HepG2 (cell line): ENCODE measurements around the gene CELF5. TPM values are rescaled to one million over a fixed set of nuclear protein-coding genes. Genes with fewer than 3 reads are reported as not detected.
"Not testable (repeated sequence)": the region's sequence is repeated elsewhere in the genome, so short reads cannot be mapped to it uniquely, and the experiment has no call there.

Experiments used
- ATAC-seq: fragments of 200-7000 bp; cut with Tn5 transposase; 3 replicates; pipeline ENCODE4 v1.9.1; 2020; ENCODE audit warnings: mild to moderate bottlenecking, moderate library complexity
- BruUV-seq: library from RNA; stranded (reverse); fragments of 400-500 nt; replicated peaks from 2 replicates; lab custom pipeline; 2021; lab: Mats Ljungman, UMichigan
- CTCF ChIA-PET: fragments of 300-600 bp; formaldehyde crosslinking; extraction: SDS; loops from one replicate; lab custom pipeline; 2021; ENCODE audit warnings: low total read pairs, inconsistent platforms, low intra/inter-chr PET ratio; lab: Yijun Ruan, JAX
- POLR2A ChIA-PET: fragments of 350-600 bp; sonication (Branson Sonifier 250); formaldehyde crosslinking; loops from one replicate; lab custom pipeline; 2020; ENCODE audit warnings: antibody characterized with exemption, inconsistent platforms; lab: Yijun Ruan, JAX
- DNase-seq: peaks from one replicate; pipeline ENCODE4 v3.0.0-alpha.2; 2015; ENCODE audit warnings: low spot score
- FAIRE-seq: peaks from 3 replicates; lab custom pipeline; 2011; peaks lifted over from hg19 to GRCh38; lab: Jason Lieb, UNC
- H2AFZ ChIP-seq: one replicate; pipeline ENCODE4 v1.6.1; 2011; ENCODE audit warnings: low read length, inconsistent platforms
- H3K27ac ChIP-seq: fragments of 300-600 bp; 3 replicates; pipeline ENCODE4 v1.8.0; 2011; ENCODE audit warnings: mixed run types, mild to moderate bottlenecking, mixed read lengths, low read length, inconsistent platforms; ENCODE audit not compliant: insufficient read depth; ENCODE audit errors: extremely low read length
- H3K27me3 ChIP-seq, 2 experiments: fragments of 200-600 bp in 1 of 2; 2 replicates in 1 of 2; 3 replicates in 1 of 2; pipeline versions ENCODE4 v1.6.0 to v1.8.0; 2011; ENCODE audit warnings: low read length in 2 of 2, mild to moderate bottlenecking in 2 of 2, moderate library complexity in 2 of 2, inconsistent platforms in 1 of 2; ENCODE audit not compliant: insufficient read depth in 2 of 2, control insufficient read depth in 1 of 2
- H3K36me3 ChIP-seq, 2 experiments: fragments of 200-600 bp in 1 of 2; replicated peaks in 1 of 2; 2 replicates in 1 of 2; 3 replicates in 1 of 2; pipeline versions ENCODE4 v1.5.1 to v1.8.0; 2011; ENCODE audit warnings: low read length in 2 of 2, inconsistent platforms in 1 of 2; ENCODE audit not compliant: insufficient read depth in 2 of 2, control insufficient read depth in 1 of 2
- H3K4me1 ChIP-seq: 2 replicates; pipeline ENCODE4 v1.5.1; 2012; ENCODE audit warnings: low read length, inconsistent platforms; ENCODE audit not compliant: insufficient read depth
- H3K4me2 ChIP-seq: 2 replicates; pipeline ENCODE4 v1.6.0; 2011; ENCODE audit warnings: low read depth, low read length, inconsistent platforms
- H3K4me3 ChIP-seq, 3 experiments: fragments of 200-600 bp in 1 of 3; sonication (generic), shearing (Covaris generic) in 1 of 3; replicated peaks in 1 of 3; 2 replicates each; pipeline ENCODE4 v1.5.1; 2011 to 2016; ENCODE audit warnings: low read length in 3 of 3, inconsistent platforms in 2 of 3, low read depth in 2 of 3, mild to moderate bottlenecking in 2 of 3, control low read depth in 1 of 3, mixed read lengths in 1 of 3; ENCODE audit not compliant: insufficient read depth in 1 of 3
- H3K79me2 ChIP-seq: one replicate; pipeline ENCODE4 v1.6.1; 2011; ENCODE audit warnings: low read length, inconsistent platforms; ENCODE audit not compliant: insufficient read depth
- H3K9ac ChIP-seq: 2 replicates; pipeline ENCODE4 v1.6.0; 2011; ENCODE audit warnings: mild to moderate bottlenecking, low read depth, low read length, inconsistent platforms; ENCODE audit not compliant: insufficient read depth
- H3K9me3 ChIP-seq: 2 replicates; pipeline ENCODE4 v1.5.1; 2012; ENCODE audit warnings: mild to moderate bottlenecking, low read length
- H4K20me1 ChIP-seq: 2 replicates; pipeline ENCODE4 v1.6.0; 2011; ENCODE audit warnings: inconsistent platforms, mild to moderate bottlenecking, low read length, moderate library complexity; ENCODE audit not compliant: insufficient read depth
- AGO2 ChIP-seq: fragments of 200-400 bp; formaldehyde crosslinking; optimal IDR thresholded peaks from 2 replicates; pipeline ENCODE3; 2017; ENCODE audit warnings: mild to moderate bottlenecking, low read depth, low read length, moderate library complexity
- E2F1 ChIP-seq: sonication (generic); formaldehyde crosslinking; IDR thresholded peaks from 2 replicates; pipeline ENCODE4 v1.5.0; 2020; ENCODE audit warnings: missing genetic modification reagents
- EHMT2 ChIP-seq: fragments of 200-600 bp; sonication (generic); IDR thresholded peaks from 2 replicates; pipeline ENCODE4 v1.7.0; 2017; ENCODE audit warnings: antibody characterized with exemption, low read depth, low read length, borderline replicate concordance
- ELF1 ChIP-seq: sonication (generic); formaldehyde crosslinking; IDR thresholded peaks from 2 replicates; pipeline ENCODE4 v1.4.0; 2020; ENCODE audit warnings: missing genetic modification reagents
- HIC2 ChIP-seq: sonication (generic); formaldehyde crosslinking; IDR thresholded peaks from 2 replicates; pipeline ENCODE4 v1.9.0; 2022; ENCODE audit warnings: low read depth, missing genetic modification reagents
- RBFOX2 ChIP-seq: fragments of 200-400 bp; formaldehyde crosslinking; IDR thresholded peaks from 2 replicates; pipeline ENCODE4 v1.6.1; 2017; ENCODE audit warnings: low read depth, mild to moderate bottlenecking, low read length
- TEF ChIP-seq: sonication (generic); formaldehyde crosslinking; IDR thresholded peaks from 2 replicates; pipeline ENCODE4 v1.5.0; 2020; ENCODE audit warnings: missing genetic modification reagents
- U2AF1 ChIP-seq: fragments of 200-400 bp; formaldehyde crosslinking; optimal IDR thresholded peaks from 2 replicates; pipeline ENCODE3; 2017; ENCODE audit warnings: mild to moderate bottlenecking, low read depth, low read length
- ZKSCAN1 ChIP-seq: fragments of 150-350 bp; IDR thresholded peaks from 2 replicates; pipeline ENCODE4 v1.6.1; 2014; ENCODE audit warnings: low read length
- ZNF331 ChIP-seq: sonication (generic); formaldehyde crosslinking; IDR thresholded peaks from 2 replicates; pipeline ENCODE4 v1.4.0; 2020; ENCODE audit warnings: missing genetic modification reagents
- ZNF503 ChIP-seq: sonication (generic); formaldehyde crosslinking; IDR thresholded peaks from 2 replicates; pipeline ENCODE4 v1.4.0; 2020; ENCODE audit warnings: missing genetic modification reagents
- ZNF768 ChIP-seq: sonication (generic); formaldehyde crosslinking; IDR thresholded peaks from 2 replicates; pipeline ENCODE4 v1.4.0; 2020; ENCODE audit warnings: missing genetic modification reagents
- ZNF788 ChIP-seq: sonication (generic); formaldehyde crosslinking; IDR thresholded peaks from 2 replicates; pipeline ENCODE4 v1.5.0; 2020; ENCODE audit warnings: mild to moderate bottlenecking, missing genetic modification reagents, borderline replicate concordance
- WGBS: methylation state at CpG from one replicate; pipeline ENCODE4 v1.1.6; 2017; ENCODE audit warnings: low lambda C conversion rate; 5-methylcytosine and 5-hydroxymethylcytosine counted together
- in situ Hi-C: cut with HindIII; loops from 2 replicates; pipeline ENCODE4 v1.10.0; 2017; ENCODE audit warnings: low pct_unique_long_range_greater_than_20kb; ENCODE audit not compliant: extremely low pct_ligation_motif_present
- intact Hi-C: fragments of 100-400 bp; cut with micrococcal nuclease; formaldehyde crosslinking; loops from one replicate; pipeline ENCODE4 v1.10.0; 2022; ENCODE audit not compliant: unreplicated experiment
- polyA plus RNA-seq, 8 experiments: library from polyadenylated mRNA; depleted of rRNA in 3 of 8; stranded (reverse) in 7 of 8; unstranded in 1 of 8; fragments of >200 nt; fragmentation: Illumina TruSeq in 4 of 8; extraction: Trizol in 4 of 8; gene quantifications; 2 replicates each; pipeline versions ENCODE4 v1.2.1 to v1.2.3, GENCODE V29; 2011 to 2016; ENCODE audit warnings: low read depth in 4 of 8, missing spikeins in 1 of 8, mixed read lengths in 1 of 8; ENCODE audit not compliant: insufficient read depth in 1 of 8
- total RNA-seq, 5 experiments: library from RNA; depleted of rRNA; stranded (reverse); fragments of >200 nt; fragmentation: Illumina TruSeq; extraction: Trizol; gene quantifications; 2 replicates each; pipeline ENCODE4 v1.2.3, GENCODE V29; 2016; ENCODE audit warnings: low read depth in 1 of 5

Gene CELF5
- total and polyA plus RNA-seq, 2 of the 13 experiments (the other 11 are each of a cell fraction or from before 2014, with no cell fraction given): 0.31 to 0.84 TPM

GRCh38 chr19:3191806-3192104, 32.7 kb upstream of the CELF5 start:
- peaks cover 22% of the 10 kb centered on the region for H3K4me1 ChIP-seq
- FAIRE-seq, H3K9me3 ChIP-seq, H4K20me1 ChIP-seq, CTCF ChIA-PET, ATAC-seq, BruUV-seq, H3K4me3 ChIP-seq, H3K4me2 ChIP-seq, DNase-seq, POLR2A ChIA-PET, H3K27ac ChIP-seq, H3K9ac ChIP-seq, intact Hi-C loops, in situ Hi-C loops, H2AFZ ChIP-seq, H3K27me3 ChIP-seq: not testable (repeated sequence)
- H3K79me2 ChIP-seq: peaks cover 36% of the 10 kb centered on the region
- H3K36me3 ChIP-seq: peaks cover 3 to 15% of the 10 kb centered on the region in 2 experiments; a peak in 3 of 5 replicates
- 97% methylated on average over 12 of the region's 12 CpGs for WGBS

- Histone ChIP-seq H3K4me1 (peaks cover 17% of the 10 kb centered on the region), H3K9ac (no peak overlapping the region), H3K79me2 (peaks cover 31% of the 10 kb centered on the region), H3K4me2 (no peak overlapping the region), H3K4me3 (no peak overlapping the region), H3K27me3 (no peaks in the 10 kb centered on the region), H2AFZ (no peak overlapping the region), H4K20me1 (peaks cover 1% of the 10 kb centered on the region; the same call in 1 of the 2 replicates), H3K9me3 (no peaks in the 10 kb centered on the region), H3K27ac (no peak overlapping the region), H3K36me3 (peaks cover 5 to 15% of the 10 kb centered on the region in 2 experiments; a peak in 3 of 5 replicates)
- no peak for FAIRE-seq
- intact Hi-C loops (no loop called here), in situ Hi-C loops (no loop called here)
- no peak for ATAC-seq
- ChIA-PET POLR2A (no interaction called here), CTCF (no interaction called here)
- DNase-seq: no peak
- no TSS peak for BruUV-seq
- WGBS: 100% methylated on average over 5 of the region's 32 CpGs
- peak; percentile 46 for TF ChIP-seq RBFOX2
- peak; percentile 41 for TF ChIP-seq AGO2
- no peak for TF ChIP-seq E2F1 (CRISPR knock-in tag)
- TF ChIP-seq EHMT2: no peak
- no peak for TF ChIP-seq ZNF331 (CRISPR knock-in tag)
- TF ChIP-seq ZNF503 (CRISPR knock-in tag): no peak
- TF ChIP-seq U2AF1: no peak
- no peak for TF ChIP-seq ELF1 (CRISPR knock-in tag)
- no peak for TF ChIP-seq TEF (CRISPR knock-in tag)
- no peak for TF ChIP-seq ZKSCAN1
- no peak for TF ChIP-seq HIC2 (CRISPR knock-in tag)
- peak; percentile 30; the same call in 1 of the 2 replicates for TF ChIP-seq ZNF768 (CRISPR knock-in tag)
- no peak for TF ChIP-seq ZNF788 (CRISPR knock-in tag)
These were observed 32.2 kb upstream of the CELF5 start for GRCh38 chr19:3192228-3192635.
